HFFc6 (cell line): ENCODE data around the gene GJB3. TPM values are rescaled to one million over a fixed set of nuclear protein-coding genes. Genes with fewer than 3 reads are reported as not detected.
"Not testable (repeated sequence)": the region's sequence is repeated elsewhere in the genome, so short reads cannot be mapped to it uniquely, and the experiment has no call there.

ENCODE experiments used
- DNase-seq: peaks from one replicate; pipeline ENCODE4 v3.0.0-alpha.2; 2018
- H3K27ac Mint-ChIP-seq: 2 replicates; pipeline ENCODE4 v1.8.0; 2020; ENCODE audit warnings: mild to moderate bottlenecking, mixed read lengths
- H3K27me3 Mint-ChIP-seq: 2 replicates; pipeline ENCODE4 v1.8.0; 2021; ENCODE audit warnings: mild to moderate bottlenecking, moderate library complexity, mixed read lengths; ENCODE audit not compliant: insufficient read depth
- H3K36me3 Mint-ChIP-seq: 2 replicates; pipeline ENCODE4 v1.8.0; 2021; ENCODE audit warnings: low read depth, mixed read lengths
- H3K4me1 Mint-ChIP-seq: 2 replicates; pipeline ENCODE4 v1.8.0; 2020; ENCODE audit warnings: low read depth, mixed read lengths
- H3K4me3 Mint-ChIP-seq: 2 replicates; pipeline ENCODE4 v1.8.0; 2020; ENCODE audit warnings: mild to moderate bottlenecking, moderate library complexity, mixed read lengths
- H3K9me3 Mint-ChIP-seq: 2 replicates; pipeline ENCODE4 v1.8.0; 2020; ENCODE audit warnings: mild to moderate bottlenecking, mixed read lengths
- long read RNA-seq: library from polyadenylated mRNA; unstranded; transcript quantifications from one replicate; pipeline ENCODE4 v2.0.0, GENCODE V29; 2019
- total RNA-seq, 6 experiments: library from RNA; stranded (reverse); fragmentation: NEBNext Ultra II Directional; extraction: Animal tissue kit (Norgen Biotek cat#: 25700); gene quantifications; 2 replicates in 1 of 6; 3 replicates in 5 of 6; pipeline ENCODE4 v1.2.3, GENCODE V29; 2021
- TF ChIP-seq, protein P1 (sequence below): fragments of 200-600 bp; sonication (generic); IDR thresholded peaks from 2 replicates; pipeline ENCODE4 v1.5.0; 2021; ENCODE audit warnings: antibody characterized with exemption, mild to moderate bottlenecking

GJB3 gene
- under 1 TPM in 2 of 6 experiments, not detected in 4; 0.12 to 0.14 TPM for total RNA-seq
- long read RNA-seq, partial matches to known transcripts, result 0 of 1 reads
- long read RNA-seq, other reads (novel, unspliced or antisense), result 0 of 1 reads

DNA sequence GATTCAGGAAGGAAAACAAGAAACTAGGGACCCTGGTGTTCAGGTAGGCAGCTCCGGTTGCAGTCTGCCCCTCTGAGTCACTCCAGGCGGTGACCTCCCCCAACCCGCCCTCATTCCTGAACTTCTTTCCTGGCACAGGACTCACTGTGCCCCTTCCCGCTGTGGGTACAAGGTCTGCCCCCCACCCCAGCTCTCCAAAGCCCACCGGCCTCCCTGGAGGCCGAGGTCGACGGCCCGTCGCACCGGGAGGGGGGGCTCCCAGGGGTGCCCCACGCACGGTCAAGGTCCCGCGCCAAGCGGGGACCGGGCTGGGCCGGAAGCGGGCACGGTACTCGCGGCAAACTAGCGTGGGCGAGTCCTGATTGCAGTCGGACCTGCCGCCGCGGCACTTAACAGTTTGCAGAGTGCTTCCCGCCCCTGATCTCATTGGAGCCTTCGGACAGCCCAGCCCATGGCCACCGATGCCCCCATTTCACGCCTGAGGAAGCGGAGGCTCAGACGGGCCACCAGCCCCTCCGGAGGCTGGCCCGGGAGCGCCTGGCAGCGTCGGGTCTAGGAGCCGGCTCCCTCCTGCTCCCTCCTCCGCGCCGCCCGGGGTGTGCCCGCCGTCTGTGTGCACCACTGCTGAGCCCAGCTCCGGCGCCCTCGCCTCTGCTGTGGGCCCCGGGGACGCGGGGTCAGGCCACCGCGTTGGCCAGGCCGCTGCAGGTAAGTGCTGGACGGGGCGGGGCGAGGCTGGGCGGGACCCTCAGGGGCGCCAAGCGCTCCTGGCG lies at the start of gene GJB3:
GJB3 (plus strand) TSS at position 144 of the 773 bp plus-strand sequence. CDS start 3,549 bp downstream, outside the sequence.
- no peaks in the 10 kb centered on the region for H3K36me3 Mint-ChIP-seq
- no peaks in the 10 kb centered on the region for H3K9me3 Mint-ChIP-seq
- H3K4me1 Mint-ChIP-seq, result peaks cover 22% of the 10 kb centered on the region
- H3K27me3 Mint-ChIP-seq, result peaks cover 30% of the 10 kb centered on the region
- H3K27ac Mint-ChIP-seq, result no peak within 1 kb of the TSS
- H3K4me3 Mint-ChIP-seq, result no peak within 1 kb of the TSS
- TF ChIP-seq, protein P1, sequence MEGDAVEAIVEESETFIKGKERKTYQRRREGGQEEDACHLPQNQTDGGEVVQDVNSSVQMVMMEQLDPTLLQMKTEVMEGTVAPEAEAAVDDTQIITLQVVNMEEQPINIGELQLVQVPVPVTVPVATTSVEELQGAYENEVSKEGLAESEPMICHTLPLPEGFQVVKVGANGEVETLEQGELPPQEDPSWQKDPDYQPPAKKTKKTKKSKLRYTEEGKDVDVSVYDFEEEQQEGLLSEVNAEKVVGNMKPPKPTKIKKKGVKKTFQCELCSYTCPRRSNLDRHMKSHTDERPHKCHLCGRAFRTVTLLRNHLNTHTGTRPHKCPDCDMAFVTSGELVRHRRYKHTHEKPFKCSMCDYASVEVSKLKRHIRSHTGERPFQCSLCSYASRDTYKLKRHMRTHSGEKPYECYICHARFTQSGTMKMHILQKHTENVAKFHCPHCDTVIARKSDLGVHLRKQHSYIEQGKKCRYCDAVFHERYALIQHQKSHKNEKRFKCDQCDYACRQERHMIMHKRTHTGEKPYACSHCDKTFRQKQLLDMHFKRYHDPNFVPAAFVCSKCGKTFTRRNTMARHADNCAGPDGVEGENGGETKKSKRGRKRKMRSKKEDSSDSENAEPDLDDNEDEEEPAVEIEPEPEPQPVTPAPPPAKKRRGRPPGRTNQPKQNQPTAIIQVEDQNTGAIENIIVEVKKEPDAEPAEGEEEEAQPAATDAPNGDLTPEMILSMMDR, result no peak
- DNase-seq, result no peak

DNA sequence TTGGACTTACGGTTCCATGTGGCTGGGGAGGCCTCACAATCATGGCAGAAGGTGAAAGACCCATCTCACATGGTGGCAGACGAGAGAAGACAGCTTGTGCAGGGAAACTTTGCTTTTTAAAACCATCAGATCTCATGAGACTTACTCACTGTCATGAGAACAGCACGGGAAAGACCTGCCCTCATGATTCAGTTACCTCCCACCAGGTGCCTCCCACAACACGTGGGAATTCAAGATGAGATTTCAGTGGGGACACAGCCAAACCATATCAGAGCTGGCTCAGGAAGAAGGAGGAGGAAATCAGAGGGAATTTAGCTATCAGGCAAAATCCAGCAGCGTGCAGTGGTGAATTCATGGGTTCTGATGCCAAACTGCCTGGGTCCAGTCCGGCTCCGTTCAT lies 48.2 kb upstream of the GJB3 start:
- DNase-seq, H3K27me3 Mint-ChIP-seq, H3K4me3 Mint-ChIP-seq, H3K27ac Mint-ChIP-seq, H3K4me1 Mint-ChIP-seq, H3K9me3 Mint-ChIP-seq, H3K36me3 Mint-ChIP-seq: not testable (repeated sequence)

DNA sequence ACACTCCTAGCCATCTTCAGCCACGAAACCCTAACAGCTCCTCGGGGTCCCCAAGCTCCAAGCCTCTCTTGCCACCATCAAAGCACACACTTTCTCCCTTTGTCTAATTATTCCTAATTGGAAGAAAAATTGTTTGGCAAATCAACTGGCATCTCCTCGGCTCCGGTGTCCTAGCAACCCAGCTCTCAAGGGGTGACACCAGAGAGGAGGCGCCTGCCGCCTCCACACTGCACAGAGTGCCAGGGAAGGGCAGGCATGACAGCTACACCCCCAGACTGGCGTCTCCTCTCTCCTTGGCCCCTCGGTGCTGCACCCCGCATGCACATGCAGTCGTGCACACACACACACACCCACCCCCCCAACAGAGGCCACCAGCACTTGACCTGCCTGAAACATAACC lies 44.3 kb upstream of the GJB3 start:
- DNase-seq, result no peak
- no peaks in the 10 kb centered on the region for H3K36me3 Mint-ChIP-seq
- peaks cover 16% of the 10 kb centered on the region for H3K27me3 Mint-ChIP-seq
- H3K4me3 Mint-ChIP-seq, result no peak overlapping the region
- H3K27ac Mint-ChIP-seq, result no peak overlapping the region
- TF ChIP-seq, protein P1, result no peak
- no peaks in the 10 kb centered on the region for H3K9me3 Mint-ChIP-seq
- no peaks in the 10 kb centered on the region for H3K4me1 Mint-ChIP-seq

DNA sequence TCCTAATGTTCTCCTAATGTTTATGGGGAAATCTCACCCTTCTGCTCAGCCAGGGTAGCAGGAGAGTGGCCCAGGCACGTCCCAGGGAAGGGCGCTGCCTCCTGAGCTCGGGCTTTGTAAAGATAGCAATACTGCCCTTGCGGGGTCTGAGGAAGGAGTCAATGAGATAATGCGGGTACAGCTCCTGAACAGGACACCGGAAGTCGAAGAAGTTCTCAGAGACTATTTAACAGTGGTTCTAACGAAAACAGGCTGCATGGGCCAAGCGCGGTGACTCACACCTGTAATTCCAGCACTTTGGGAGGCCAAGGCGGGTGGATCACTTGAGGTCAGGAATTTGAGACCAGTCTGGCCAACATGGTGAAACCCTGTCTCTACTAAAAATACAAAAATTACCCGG lies 43.8 kb upstream of the GJB3 start:
- not testable (repeated sequence) for H3K4me1 Mint-ChIP-seq, H3K27ac Mint-ChIP-seq, DNase-seq, H3K9me3 Mint-ChIP-seq, H3K4me3 Mint-ChIP-seq, H3K36me3 Mint-ChIP-seq
- peaks cover 16% of the 10 kb centered on the region for H3K27me3 Mint-ChIP-seq

DNA sequence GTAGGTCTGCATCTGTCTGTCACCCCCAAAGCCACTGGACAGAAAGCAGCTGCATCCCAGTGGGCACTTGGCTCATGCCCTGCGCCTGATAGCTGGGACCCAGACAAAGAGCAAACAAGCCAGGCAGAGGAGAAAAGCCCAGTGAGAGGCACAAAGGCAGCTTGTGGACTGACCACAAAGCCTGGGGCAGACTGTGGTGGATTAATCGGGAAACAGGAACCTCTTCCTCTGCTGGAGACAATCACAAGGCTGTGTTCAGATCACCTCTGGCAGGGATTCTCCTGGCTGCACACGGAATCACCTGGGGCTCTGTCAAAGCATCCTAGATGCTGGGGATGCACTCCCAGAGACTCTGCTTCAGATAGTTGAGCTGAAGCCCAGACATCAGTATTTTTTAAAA lies 41.4 kb upstream of the GJB3 start:
- TF ChIP-seq, protein P1, result no peak
- Mint-ChIP-seq H3K9me3 (no peaks in the 10 kb centered on the region), H3K4me3 (no peak overlapping the region), H3K36me3 (no peaks in the 10 kb centered on the region), H3K27me3 (peaks cover 12% of the 10 kb centered on the region), H3K27ac (no peak overlapping the region), H3K4me1 (no peaks in the 10 kb centered on the region)
- no peak for DNase-seq

DNA sequence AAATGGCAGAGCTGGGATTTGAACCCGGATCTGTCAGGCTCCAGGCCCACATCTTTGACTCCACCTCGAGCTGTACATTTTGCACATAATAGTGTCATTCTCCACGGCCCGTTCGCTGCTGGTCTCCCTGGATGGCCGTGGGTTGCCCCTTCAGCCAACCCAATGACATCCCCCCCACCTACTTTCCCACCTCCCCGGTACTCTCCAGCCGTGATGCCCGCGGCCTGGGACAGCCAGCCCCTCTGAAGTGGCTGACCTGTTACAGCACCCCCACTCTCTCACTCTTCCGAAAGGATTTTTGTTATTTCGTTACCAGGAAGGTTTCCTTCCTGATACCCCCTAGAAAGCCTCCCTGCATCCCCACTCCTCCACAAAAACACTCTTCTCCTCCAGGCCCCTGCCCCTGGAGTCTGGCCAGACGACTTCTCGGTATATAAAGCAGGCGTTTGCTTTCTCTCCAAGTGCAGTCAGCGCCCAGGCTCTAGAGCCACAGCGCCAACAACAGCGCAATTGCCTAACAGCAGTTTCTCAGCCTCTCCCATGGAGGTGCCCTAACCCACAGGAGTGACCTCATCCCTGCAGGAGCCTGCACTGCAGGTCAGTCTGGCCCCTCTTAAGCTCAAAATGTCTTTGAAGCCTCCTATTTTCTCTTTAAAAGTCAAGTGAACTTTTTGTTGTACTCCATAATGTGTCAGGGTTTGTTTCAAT lies 40.7 kb upstream of the GJB3 start:
- Mint-ChIP-seq H3K9me3 (no peaks in the 10 kb centered on the region), H3K27me3 (peaks cover 14% of the 10 kb centered on the region), H3K27ac (no peak overlapping the region), H3K4me1 (no peaks in the 10 kb centered on the region), H3K4me3 (no peak overlapping the region), H3K36me3 (no peaks in the 10 kb centered on the region)
- TF ChIP-seq, protein P1, result no peak
- DNase-seq, result no peak
